Measurements from ENCODE around the gene SAMD8.

DNA sequence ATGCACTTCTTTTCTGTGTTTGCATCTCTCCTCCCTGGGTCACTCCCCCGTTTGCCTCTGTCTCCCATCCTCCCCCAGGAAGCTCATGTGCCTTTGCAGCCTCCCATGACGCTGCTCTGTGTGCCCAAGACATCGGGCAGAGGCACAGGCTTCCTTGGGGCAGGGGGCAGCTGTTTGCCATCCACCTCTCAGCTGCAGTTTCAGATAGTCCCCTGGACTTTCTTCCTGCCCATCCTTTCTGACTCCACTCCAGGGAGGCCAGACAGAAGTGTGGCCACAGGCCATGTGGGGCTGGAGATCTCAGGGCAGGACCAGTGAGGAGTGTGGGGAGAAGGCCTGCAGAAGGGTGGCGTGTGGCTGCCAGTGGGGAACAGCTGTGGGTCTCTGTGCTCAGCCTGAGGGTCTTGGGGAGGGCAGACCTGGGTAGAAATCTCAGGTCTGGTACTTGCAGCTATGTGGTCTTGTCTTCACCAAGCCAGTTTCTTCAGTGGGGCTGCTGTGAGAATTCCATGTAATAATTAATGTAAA, 10.6 kb upstream of the SAMD8 start:
- no peak for TF ChIP-seq CTCF (IDR thresholded peaks at IDR 0.05)
- no peak for TF ChIP-seq EP300 (IDR thresholded peaks at IDR 0.05)

Data from esophagus muscularis mucosa (tissue), 3 donors.